ENCODE results near the gene LIPE.

Gene LIPE

GRCh38 chr19:42370626-42371175 lies 56.5 kb downstream of the LIPE start:
- Histone ChIP-seq H3K9ac (no peak overlapping the region), H3K79me2 (no peaks in the 10 kb centered on the region), H3K9me3 (ENCODE audit: control insufficient read depth, low read length) (no peaks in the 10 kb centered on the region), H3K27me3 (ENCODE audit: control insufficient read depth, insufficient read depth, low read length) (no peaks in the 10 kb centered on the region), H3K4me2 (ENCODE audit: low read length) (no peak overlapping the region), H3K27ac (no peak overlapping the region), H2AFZ (no peak overlapping the region), H3K36me3 (ENCODE audit: control insufficient read depth, insufficient read depth, low read length) (no peaks in the 10 kb centered on the region), H3K4me1 (no peaks in the 10 kb centered on the region), H3K4me3 (ENCODE audit: low read depth, low read length) (no peak overlapping the region)
- no peak for TF ChIP-seq CTCF (IDR thresholded peaks at IDR 0.05)

DNA sequence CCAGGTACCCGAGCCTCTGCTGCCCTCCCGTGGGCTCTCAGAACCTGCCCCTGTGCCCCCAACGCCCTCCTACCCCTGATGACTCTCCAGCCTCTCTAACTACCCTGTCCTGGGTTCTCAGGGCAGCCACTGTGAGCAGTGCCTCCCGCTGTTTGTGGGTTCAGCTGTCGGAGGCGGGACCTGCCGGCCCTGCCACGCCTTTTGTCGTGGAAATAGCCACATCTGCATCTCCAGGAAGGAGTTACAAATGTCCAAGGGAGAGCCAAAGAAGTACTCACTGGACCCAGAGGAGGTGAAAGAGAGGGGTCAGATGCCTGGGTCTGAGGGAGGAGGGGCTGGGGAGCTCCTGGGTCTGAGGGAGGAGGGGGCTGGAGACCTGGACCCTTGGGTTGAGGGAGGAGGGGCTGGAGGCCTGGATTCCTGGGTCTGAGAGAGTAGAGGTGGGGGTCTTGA lies 57.1 kb downstream of the LIPE start:
- Histone ChIP-seq H3K9ac (no peak overlapping the region), H3K9me3 (ENCODE audit: control insufficient read depth, low read length) (no peaks in the 10 kb centered on the region), H3K36me3 (ENCODE audit: control insufficient read depth, insufficient read depth, low read length) (no peaks in the 10 kb centered on the region), H3K79me2 (no peaks in the 10 kb centered on the region), H3K4me3 (ENCODE audit: low read depth, low read length) (no peak overlapping the region), H3K27me3 (ENCODE audit: control insufficient read depth, insufficient read depth, low read length) (no peaks in the 10 kb centered on the region), H3K4me2 (ENCODE audit: low read length) (no peak overlapping the region), H2AFZ (no peak overlapping the region), H3K4me1 (no peaks in the 10 kb centered on the region), H3K27ac (no peak overlapping the region)
- TF ChIP-seq CTCF (IDR thresholded peaks at IDR 0.05) = no peak

DNA sequence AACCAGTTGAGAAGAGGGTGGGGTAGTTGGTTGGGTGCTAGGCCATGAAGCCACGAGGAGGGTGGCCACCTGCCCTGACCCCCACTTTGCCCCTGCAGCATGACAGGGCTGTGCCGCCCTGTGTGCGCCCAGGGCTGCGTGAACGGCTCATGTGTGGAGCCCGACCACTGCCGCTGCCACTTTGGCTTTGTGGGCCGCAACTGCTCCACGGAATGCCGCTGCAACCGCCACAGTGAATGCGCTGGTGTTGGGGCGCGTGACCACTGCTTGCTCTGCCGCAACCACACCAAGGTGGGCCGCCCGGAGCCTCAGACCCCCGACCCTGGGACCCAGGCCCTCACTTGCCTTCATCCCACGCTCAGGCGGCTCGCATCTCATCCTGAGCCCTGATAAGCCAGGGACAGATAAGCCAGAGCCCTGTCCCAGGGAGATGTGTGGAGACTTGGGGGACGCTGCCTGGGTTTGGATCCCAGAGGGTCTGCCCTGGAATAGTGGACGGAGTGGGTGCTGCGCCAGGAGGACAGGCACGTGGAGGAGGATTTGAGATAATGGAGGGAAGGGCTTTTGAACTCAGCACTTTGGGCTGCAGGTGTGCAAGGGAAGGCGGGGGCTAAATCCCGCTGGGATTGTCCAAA lies 57.6 kb downstream of the LIPE start:
- Histone ChIP-seq H3K9ac (no peak overlapping the region), H3K27me3 (ENCODE audit: control insufficient read depth, insufficient read depth, low read length) (no peaks in the 10 kb centered on the region), H3K27ac (no peak overlapping the region), H2AFZ (no peak overlapping the region), H3K4me1 (peaks cover 3% of the 10 kb centered on the region), H3K4me2 (ENCODE audit: low read length) (no peak overlapping the region), H3K4me3 (ENCODE audit: low read depth, low read length) (no peak overlapping the region), H3K79me2 (no peaks in the 10 kb centered on the region), H3K9me3 (ENCODE audit: control insufficient read depth, low read length) (no peaks in the 10 kb centered on the region), H3K36me3 (ENCODE audit: control insufficient read depth, insufficient read depth, low read length) (no peaks in the 10 kb centered on the region)
- no peak for TF ChIP-seq CTCF (IDR thresholded peaks at IDR 0.05)

DNA sequence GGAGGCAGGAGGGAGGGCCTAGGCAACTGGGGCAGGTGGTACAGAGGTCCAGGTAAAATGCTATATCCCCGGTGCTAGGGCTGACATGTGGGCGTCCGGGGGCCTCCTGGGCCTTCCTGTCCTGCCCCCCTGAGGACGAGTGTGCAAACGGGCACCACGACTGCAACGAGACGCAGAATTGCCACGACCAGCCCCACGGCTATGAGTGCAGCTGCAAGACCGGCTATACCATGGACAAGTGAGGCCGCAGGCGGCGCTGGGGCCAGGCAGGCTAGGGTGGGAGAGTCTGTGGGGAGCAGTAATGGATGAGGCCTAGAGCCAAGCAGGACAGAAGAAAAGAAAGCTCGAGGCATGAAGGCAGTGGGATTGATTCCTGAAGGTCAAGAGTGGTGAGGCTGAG lies 58.4 kb downstream of the LIPE start:
- Histone ChIP-seq H2AFZ (no peak overlapping the region), H3K79me2 (no peaks in the 10 kb centered on the region), H3K4me2 (ENCODE audit: low read length) (no peak overlapping the region), H3K27me3 (ENCODE audit: control insufficient read depth, insufficient read depth, low read length) (no peaks in the 10 kb centered on the region), H3K4me3 (ENCODE audit: low read depth, low read length) (no peak overlapping the region), H3K27ac (no peak overlapping the region), H3K9ac (no peak overlapping the region), H3K4me1 (peaks cover 3% of the 10 kb centered on the region), H3K36me3 (ENCODE audit: control insufficient read depth, insufficient read depth, low read length) (no peaks in the 10 kb centered on the region), H3K9me3 (ENCODE audit: control insufficient read depth, low read length) (no peaks in the 10 kb centered on the region)
- no peak for TF ChIP-seq CTCF (IDR thresholded peaks at IDR 0.05)

DNA sequence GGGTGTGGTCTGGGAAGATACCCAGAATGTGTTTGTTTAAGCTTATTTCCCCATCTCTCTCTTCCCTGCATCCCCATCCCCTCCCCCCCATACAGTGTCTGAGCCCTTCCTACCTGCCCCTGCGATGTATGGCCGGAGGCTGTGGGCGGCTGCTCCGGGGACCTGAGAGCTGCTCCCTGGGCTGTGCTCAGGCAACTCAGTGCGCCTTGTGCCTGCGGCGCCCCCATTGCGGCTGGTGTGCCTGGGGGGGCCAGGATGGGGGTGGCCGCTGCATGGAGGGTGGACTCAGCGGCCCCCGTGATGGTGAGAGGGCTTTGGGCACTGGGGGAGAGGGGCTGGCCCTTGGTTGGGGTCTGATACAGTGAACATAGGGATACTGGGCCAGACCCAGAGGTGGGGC lies 58.8 kb downstream of the LIPE start:
- H2AFZ ChIP-seq = no peak overlapping the region
- no peak overlapping the region for H3K27ac ChIP-seq
- H3K79me2 ChIP-seq = no peaks in the 10 kb centered on the region
- no peak overlapping the region for H3K4me3 ChIP-seq (ENCODE audit: low read depth, low read length)
- peaks cover 3% of the 10 kb centered on the region for H3K4me1 ChIP-seq
- no peaks in the 10 kb centered on the region for H3K36me3 ChIP-seq (ENCODE audit: control insufficient read depth, insufficient read depth, low read length)
- no peaks in the 10 kb centered on the region for H3K9me3 ChIP-seq (ENCODE audit: control insufficient read depth, low read length)
- H3K27me3 ChIP-seq (ENCODE audit: control insufficient read depth, insufficient read depth, low read length) = no peaks in the 10 kb centered on the region
- TF ChIP-seq CTCF (IDR thresholded peaks at IDR 0.05) = no peak
- no peak overlapping the region for H3K4me2 ChIP-seq (ENCODE audit: low read length)
- H3K9ac ChIP-seq = no peak overlapping the region
